T-cell (primary cell): ENCODE data around the gene GABBR2. TPM values are rescaled to one million over a fixed set of nuclear protein-coding genes. Genes with fewer than 3 reads are reported as not detected.

Source experiments
- ATAC-seq, 4 experiments: fragments of 200-7000 bp in 3 of 4; fragments of 150-1000 bp in 1 of 4; cut with Tn5 transposase; replicated peaks in 1 of 4; 1 replicate in 3 of 4; 2 replicates in 1 of 4; pipeline ENCODE4 v1.10.0; 2021; ENCODE audit warnings: moderate library complexity in 3 of 4, mild to moderate bottlenecking in 2 of 4, moderate number of reproducible peaks in 1 of 4
- CTCF ChIA-PET, 2 donors: fragments of 300-600 bp; sonication (Branson Sonifier 250); formaldehyde crosslinking; loops; one replicate each; lab custom pipeline; 2022; ENCODE audit warnings: antibody characterized with exemption in 2 of 2; lab: Charles Lee
- POLR2A ChIA-PET, 2 donors: fragments of 300-600 bp; sonication (Branson Sonifier 250); formaldehyde crosslinking; loops; one replicate each; lab custom pipeline; 2022; ENCODE audit warnings: antibody characterized with exemption in 2 of 2; lab: Charles Lee
- DNase-seq, 35 experiments: peaks; one replicate each; pipeline versions ENCODE4 v3.0.0 to v3.0.0-alpha.2; 2013 to 2023
- H3K27ac ChIP-seq: one replicate; pipeline ENCODE4 v1.5.1; 2013; ENCODE audit warnings: low read length
- H3K27me3 ChIP-seq, 2 experiments: replicated peaks in 1 of 2; 1 replicate in 1 of 2; 2 replicates in 1 of 2; pipeline versions ENCODE4 v1.6.1 to v1.7.0; 2013; ENCODE audit warnings: low read length in 1 of 2, mixed read lengths in 1 of 2; ENCODE audit not compliant: control insufficient read depth in 2 of 2, insufficient read depth in 2 of 2; ENCODE audit errors: extremely low read depth in 1 of 2
- H3K36me3 ChIP-seq, 2 donors: 1 replicate in 1 of 2; 2 replicates in 1 of 2; pipeline versions ENCODE4 v1.6.1 to v1.7.0; 2013; ENCODE audit warnings: low read length in 1 of 2; ENCODE audit not compliant: control insufficient read depth in 2 of 2, insufficient read depth in 1 of 2; ENCODE audit errors: extremely low read depth in 1 of 2
- H3K4me1 ChIP-seq, 2 experiments: 1 replicate in 1 of 2; 2 replicates in 1 of 2; pipeline versions ENCODE4 v1.6.1 to v1.7.0; 2013; ENCODE audit warnings: low read length in 2 of 2, mixed read lengths in 1 of 2; ENCODE audit not compliant: insufficient read depth in 2 of 2, control insufficient read depth in 1 of 2; ENCODE audit errors: extremely low read depth in 1 of 2
- H3K4me3 ChIP-seq, 2 donors: 1 replicate in 1 of 2; 2 replicates in 1 of 2; pipeline versions ENCODE4 v1.5.1 to v1.7.0; 2013; ENCODE audit warnings: mild to moderate bottlenecking in 2 of 2, low read length in 1 of 2, moderate library complexity in 1 of 2; ENCODE audit not compliant: control insufficient read depth in 1 of 2; ENCODE audit errors: extremely low read depth in 1 of 2
- H3K9me3 ChIP-seq: 2 replicates; pipeline ENCODE4 v1.7.0; 2013
- H3K27ac Mint-ChIP-seq, 2 donors: one replicate each; pipeline ENCODE4 v1.8.0; 2020 to 2021; ENCODE audit warnings: mild to moderate bottlenecking in 2 of 2, mixed read lengths in 2 of 2
- H3K27me3 Mint-ChIP-seq, 2 donors: one replicate each; pipeline ENCODE4 v1.8.0; 2021 to 2022; ENCODE audit warnings: mixed read lengths in 2 of 2
- H3K36me3 Mint-ChIP-seq: one replicate; pipeline ENCODE4 v1.8.0; 2021; ENCODE audit warnings: mixed read lengths
- H3K4me1 Mint-ChIP-seq, 3 donors: one replicate each; pipeline ENCODE4 v1.8.0; 2020 to 2022; ENCODE audit warnings: mixed read lengths in 3 of 3, mild to moderate bottlenecking in 1 of 3
- H3K4me3 Mint-ChIP-seq, 3 donors: one replicate each; pipeline ENCODE4 v1.8.0; 2020 to 2022; ENCODE audit warnings: mild to moderate bottlenecking in 3 of 3, mixed read lengths in 3 of 3, moderate library complexity in 3 of 3
- H3K9me3 Mint-ChIP-seq, 3 donors: one replicate each; pipeline ENCODE4 v1.8.0; 2020 to 2022; ENCODE audit warnings: mixed read lengths in 3 of 3
- WGBS: methylation state at CpG from one replicate; pipeline ENCODE4 v1.1.5; 2013; ENCODE audit warnings: missing lambda C conversion rate; ENCODE audit not compliant: insufficient coverage; 5-methylcytosine and 5-hydroxymethylcytosine counted together
- total RNA-seq, 35 experiments: library from RNA in 6 of 35; stranded (reverse) in 6 of 35; fragments of 120-200 nt in 1 of 35; gene quantifications; one replicate each; pipeline versions ENCODE4 v1.2.1 to v1.2.4 and lab custom pipeline; 2013 to 2026

The GABBR2 gene
- total RNA-seq, 5 donors from 2014 or later (not counting 1 experiment from before 2014, with no cell fraction given), result 0.03 TPM; not detected in 4

- H3K4me3 Mint-ChIP-seq, result no peak overlapping the region
- Histone ChIP-seq H3K36me3 (no peaks in the 10 kb centered on the region), H3K27me3 (peaks cover 0 to 7% of the 10 kb centered on the region in 2 experiments), H3K27ac (no peak overlapping the region), H3K4me1 (no peaks in the 10 kb centered on the region), H3K4me3 (no peak overlapping the region), H3K9me3 (no peaks in the 10 kb centered on the region)
- peaks cover 4 to 5% of the 10 kb centered on the region in 2 donors for H3K27me3 Mint-ChIP-seq
- no peak overlapping the region for H3K27ac Mint-ChIP-seq
- no peaks in the 10 kb centered on the region for H3K9me3 Mint-ChIP-seq
- CTCF ChIA-PET, result no interaction called here
- POLR2A ChIA-PET, result no interaction called here
- 70% methylated on average over 6 of the region's 6 CpGs for WGBS
- H3K4me1 Mint-ChIP-seq, result no peaks in the 10 kb centered on the region
- no peak for ATAC-seq
- no peaks in the 10 kb centered on the region for H3K36me3 Mint-ChIP-seq
- DNase-seq, result no peak
Observed at GRCh38 chr9:98323831-98324135, 385.0 kb downstream of the GABBR2 start.

- Histone ChIP-seq H3K36me3 (no peaks in the 10 kb centered on the region), H3K4me3 (no peak overlapping the region), H3K27ac (no peak overlapping the region), H3K9me3 (no peaks in the 10 kb centered on the region), H3K27me3 (peaks cover 0 to 7% of the 10 kb centered on the region in 2 experiments), H3K4me1 (no peaks in the 10 kb centered on the region)
- ATAC-seq, result no peak
- no peak overlapping the region for H3K27ac Mint-ChIP-seq
- no peaks in the 10 kb centered on the region for H3K9me3 Mint-ChIP-seq
- H3K4me1 Mint-ChIP-seq, result no peaks in the 10 kb centered on the region
- H3K4me3 Mint-ChIP-seq, result no peak overlapping the region
- CTCF ChIA-PET, result no interaction called here
- H3K36me3 Mint-ChIP-seq, result no peaks in the 10 kb centered on the region
- no peak for DNase-seq
- H3K27me3 Mint-ChIP-seq, result peaks cover 4 to 5% of the 10 kb centered on the region in 2 donors
- 75% methylated on average over 4 of the region's 11 CpGs for WGBS
- POLR2A ChIA-PET, result no interaction called here
Observed at GRCh38 chr9:98323051-98323830, 385.5 kb downstream of the GABBR2 start.

- no peaks in the 10 kb centered on the region for H3K36me3 ChIP-seq
- H3K27ac ChIP-seq, result no peak overlapping the region
- Mint-ChIP-seq H3K27ac (no peak overlapping the region), H3K9me3 (no peaks in the 10 kb centered on the region), H3K4me3 (no peak overlapping the region), H3K27me3 (peaks cover 0 to 3% of the 10 kb centered on the region in 2 donors), H3K36me3 (no peaks in the 10 kb centered on the region), H3K4me1 (no peaks in the 10 kb centered on the region)
- POLR2A ChIA-PET, result no interaction called here
- ATAC-seq, result no peak
- H3K27me3 ChIP-seq, result peaks cover 0 to 7% of the 10 kb centered on the region in 2 experiments
- WGBS, result 85% methylated on average over 4 of the region's 4 CpGs
- H3K4me3 ChIP-seq, result no peak overlapping the region
- H3K4me1 ChIP-seq, result no peaks in the 10 kb centered on the region
- no peaks in the 10 kb centered on the region for H3K9me3 ChIP-seq
- CTCF ChIA-PET, result no interaction called here
- DNase-seq, result no peak
Observed at GRCh38 chr9:98321269-98321668, 387.5 kb downstream of the GABBR2 start.

GRCh38 chr9:98318834-98319478, 389.8 kb downstream of the GABBR2 start:
- Histone ChIP-seq H3K4me3 (no peak overlapping the region), H3K4me1 (peaks cover 0 to 5% of the 10 kb centered on the region in 2 experiments), H3K9me3 (no peaks in the 10 kb centered on the region), H3K27ac (no peak overlapping the region), H3K27me3 (peaks cover 0 to 20% of the 10 kb centered on the region in 2 experiments), H3K36me3 (no peaks in the 10 kb centered on the region)
- peaks cover 4 to 9% of the 10 kb centered on the region in 2 donors for H3K27me3 Mint-ChIP-seq
- H3K9me3 Mint-ChIP-seq, result no peaks in the 10 kb centered on the region
- POLR2A ChIA-PET, result interaction anchor here in 1 of 2 donors (0.5 kb wide), 1 partner anchor 1903 kb away, joined by 14 read pairs; no protein-coding TSS in a partner anchor
- no peak for DNase-seq
- WGBS, result 60% methylated on average over 1 of the region's 5 CpGs
- H3K36me3 Mint-ChIP-seq, result no peaks in the 10 kb centered on the region
- H3K27ac Mint-ChIP-seq, result no peak overlapping the region
- CTCF ChIA-PET, result no interaction called here
- H3K4me1 Mint-ChIP-seq, result peaks cover 0 to 4% (median 0%) of the 10 kb centered on the region in 3 donors
- no peak for ATAC-seq
- H3K4me3 Mint-ChIP-seq, result no peak overlapping the region

GRCh38 chr9:98318041-98318790, 390.5 kb downstream of the GABBR2 start:
- Histone ChIP-seq H3K4me3 (no peak overlapping the region), H3K27me3 (peaks cover 0 to 19% of the 10 kb centered on the region in 2 experiments), H3K9me3 (no peaks in the 10 kb centered on the region), H3K27ac (no peak overlapping the region), H3K4me1 (peaks cover 0 to 5% of the 10 kb centered on the region in 2 experiments), H3K36me3 (no peaks in the 10 kb centered on the region)
- ChIA-PET POLR2A (interaction anchor here in 1 of 2 donors (0.5 kb wide), 1 partner anchor 1904 kb away, joined by 14 read pairs; no protein-coding TSS in a partner anchor), CTCF (no interaction called here)
- peaks cover 0 to 4% (median 0%) of the 10 kb centered on the region in 3 donors for H3K4me1 Mint-ChIP-seq
- 92% methylated on average over 15 of the region's 17 CpGs for WGBS
- no peak overlapping the region for H3K4me3 Mint-ChIP-seq
- H3K9me3 Mint-ChIP-seq, result no peaks in the 10 kb centered on the region
- no peak for DNase-seq
- H3K27me3 Mint-ChIP-seq, result peaks cover 4 to 9% of the 10 kb centered on the region in 2 donors
- no peaks in the 10 kb centered on the region for H3K36me3 Mint-ChIP-seq
- ATAC-seq, result no peak
- H3K27ac Mint-ChIP-seq, result no peak overlapping the region

- no peak overlapping the region for H3K27ac ChIP-seq
- no peak overlapping the region for H3K27ac Mint-ChIP-seq
- no peaks in the 10 kb centered on the region for H3K36me3 ChIP-seq
- H3K27me3 ChIP-seq, result peaks cover 0 to 19% of the 10 kb centered on the region in 2 experiments
- H3K27me3 Mint-ChIP-seq, result peaks cover 4 to 9% of the 10 kb centered on the region in 2 donors
- H3K36me3 Mint-ChIP-seq, result no peaks in the 10 kb centered on the region
- ChIA-PET POLR2A (no interaction called here), CTCF (no interaction called here)
- H3K9me3 ChIP-seq, result no peaks in the 10 kb centered on the region
- H3K4me1 Mint-ChIP-seq, result peaks cover 0 to 4% (median 0%) of the 10 kb centered on the region in 3 donors
- 84% methylated on average over 4 of the region's 14 CpGs for WGBS
- DNase-seq, result no peak
- H3K4me3 ChIP-seq, result no peak overlapping the region
- ATAC-seq, result no peak
- H3K9me3 Mint-ChIP-seq, result no peaks in the 10 kb centered on the region
- no peak overlapping the region for H3K4me3 Mint-ChIP-seq
- peaks cover 0 to 5% of the 10 kb centered on the region in 2 experiments for H3K4me1 ChIP-seq
Observed at GRCh38 chr9:98317134-98317857, 391.4 kb downstream of the GABBR2 start.
